K562 (cell line): Measurements from ENCODE around the gene ITPRID2. TPM values are rescaled to one million over a fixed set of nuclear protein-coding genes. Genes with fewer than 3 reads are reported as not detected.
A peak's percentile ranks its signal among the peaks of the same experiment; 100 is the strongest.

Experiments used
- ATAC-seq: fragments of 200-7000 bp; cut with Tn5 transposase; 3 replicates; pipeline ENCODE4 v1.9.1; 2020; ENCODE audit warnings: moderate library complexity
- BruUV-seq: library from RNA; stranded (reverse); fragments of 400-500 nt; replicated peaks from 2 replicates; lab custom pipeline; 2021; lab: Mats Ljungman, UMichigan
- CTCF ChIA-PET: fragments of 300-600 bp; formaldehyde crosslinking; extraction: SDS; loops from one replicate; lab custom pipeline; 2021; ENCODE audit warnings: low intra/inter-chr PET ratio; lab: Yijun Ruan, JAX
- POLR2A ChIA-PET: fragments of 300-600, 350-650 bp; sonication (Branson Sonifier 250); formaldehyde crosslinking; extraction: SDS; loops from one replicate; lab custom pipeline; 2021; ENCODE audit warnings: antibody characterized with exemption, inconsistent platforms; lab: Yijun Ruan, JAX
- DNase-seq, 4 experiments: peaks; one replicate each; pipeline versions ENCODE4 v3.0.0 to v3.0.0-alpha.2; 2011 to 2018; ENCODE audit warnings: low spot score in 3 of 4, mixed read lengths in 3 of 4; ENCODE audit errors: extremely low read depth in 1 of 4
- FAIRE-seq: peaks from 2 replicates; lab custom pipeline; 2011; peaks lifted over from hg19 to GRCh38; lab: Jason Lieb, UNC
- H2AFZ ChIP-seq: 2 replicates; pipeline ENCODE4 v1.6.0; 2011; ENCODE audit warnings: low read depth, low read length, control low read depth, inconsistent platforms
- H3K27ac ChIP-seq: fragments of 200-600 bp; 3 replicates; pipeline ENCODE4 v1.8.0; 2011; ENCODE audit warnings: low read depth, mild to moderate bottlenecking, control low read depth, inconsistent platforms, low read length, moderate library complexity, mixed read lengths; ENCODE audit errors: extremely low read depth
- H3K27me3 ChIP-seq, 2 experiments: fragments of 300-600 bp in 1 of 2; 2 replicates in 1 of 2; 3 replicates in 1 of 2; pipeline versions ENCODE4 v1.6.0 to v1.8.0; 2011; ENCODE audit warnings: inconsistent platforms in 2 of 2, low read length in 2 of 2, mild to moderate bottlenecking in 1 of 2, mixed read lengths in 1 of 2, moderate library complexity in 1 of 2; ENCODE audit not compliant: control insufficient read depth in 2 of 2, insufficient read depth in 2 of 2
- H3K36me3 ChIP-seq: fragments of 300-600 bp; 3 replicates; pipeline ENCODE4 v1.8.0; 2011; ENCODE audit warnings: mild to moderate bottlenecking, low read length, inconsistent platforms; ENCODE audit not compliant: control insufficient read depth, insufficient read depth
- H3K4me1 ChIP-seq, 2 experiments: fragments of 200-600 bp in 1 of 2; replicated peaks in 1 of 2; 2 replicates in 1 of 2; 3 replicates in 1 of 2; pipeline versions ENCODE4 v1.5.1 to v1.8.0; 2011; ENCODE audit warnings: inconsistent platforms in 2 of 2, low read length in 2 of 2, mild to moderate bottlenecking in 1 of 2, mixed read lengths in 1 of 2, moderate library complexity in 1 of 2; ENCODE audit not compliant: control insufficient read depth in 2 of 2, insufficient read depth in 2 of 2
- H3K4me2 ChIP-seq: 2 replicates; pipeline ENCODE4 v1.6.1; 2011; ENCODE audit warnings: low read length, control low read depth, inconsistent platforms, mixed read lengths; ENCODE audit not compliant: insufficient read depth
- H3K4me3 ChIP-seq: fragments of 200-600 bp; sonication (generic), shearing (Covaris generic); 2 replicates; pipeline ENCODE4 v1.5.1; 2016; ENCODE audit warnings: control low read depth, inconsistent platforms
- H3K79me2 ChIP-seq: fragments of 200-600 bp; 3 replicates; pipeline ENCODE4 v1.8.0; 2011; ENCODE audit warnings: low read length, inconsistent platforms; ENCODE audit not compliant: control insufficient read depth, insufficient read depth
- H3K9ac ChIP-seq, 2 experiments: 2 replicates each; pipeline versions ENCODE4 v1.6.0 to v1.6.1; 2011; ENCODE audit warnings: low read depth in 2 of 2, low read length in 2 of 2, control low read depth in 1 of 2, inconsistent platforms in 1 of 2, mild to moderate bottlenecking in 1 of 2, mixed read lengths in 1 of 2; ENCODE audit not compliant: insufficient read depth in 1 of 2
- H3K9me1 ChIP-seq: one replicate; pipeline ENCODE4 v1.6.0; 2011; ENCODE audit warnings: inconsistent platforms, mild to moderate bottlenecking, low read length, moderate library complexity; ENCODE audit not compliant: control insufficient read depth, insufficient read depth
- H3K9me3 ChIP-seq: replicated peaks from 2 replicates; pipeline ENCODE4 v1.5.1; 2011; ENCODE audit warnings: low read depth, low read length, inconsistent platforms; ENCODE audit not compliant: control insufficient read depth, insufficient read depth
- H4K20me1 ChIP-seq: replicated peaks from 2 replicates; pipeline ENCODE4 v1.6.1; 2011; ENCODE audit warnings: low read length, inconsistent platforms, mixed read lengths; ENCODE audit not compliant: control insufficient read depth, insufficient read depth
- ARID2 ChIP-seq: fragments of 450-650 bp; IDR thresholded peaks from 2 replicates; pipeline ENCODE4 v1.6.1; 2017; ENCODE audit warnings: antibody characterized with exemption, mild to moderate bottlenecking
- ARID3A ChIP-seq: IDR thresholded peaks from 2 replicates; pipeline ENCODE4 v1.6.1; 2012; ENCODE audit warnings: low read depth, low read length, improper control_type of control experiment, borderline replicate concordance
- JUND ChIP-seq, 2 experiments: IDR thresholded peaks; 2 replicates in 1 of 2; 3 replicates in 1 of 2; pipeline ENCODE4 v1.6.1; 2011; ENCODE audit warnings: borderline replicate concordance in 2 of 2, low read depth in 2 of 2, low read length in 2 of 2, improper control_type of control experiment in 1 of 2, missing biosample characterization in 1 of 2, missing genetic modification characterization in 1 of 2, missing genetic modification reagents in 1 of 2
- NBN ChIP-seq: fragments of 450-650 bp; IDR thresholded peaks from 2 replicates; pipeline ENCODE4 v1.6.1; 2016; ENCODE audit warnings: low read depth, mild to moderate bottlenecking
- SMARCE1 ChIP-seq: fragments of 450-650 bp; IDR thresholded peaks from 2 replicates; pipeline ENCODE4 v1.7.1; 2016; ENCODE audit warnings: mild to moderate bottlenecking
- SMC3 ChIP-seq: conservative IDR thresholded peaks from 2 replicates; pipeline ENCODE4 v1.6.1; 2011; ENCODE audit warnings: low read depth, low read length, improper control_type of control experiment; ENCODE audit not compliant: insufficient read depth
- TRIM24 ChIP-seq, 2 experiments: fragments of 450-650 bp; IDR thresholded peaks; 2 replicates each; pipeline ENCODE4 v1.6.1; 2016
- ZFP1 ChIP-seq: fragments of 450-650 bp; formaldehyde crosslinking; IDR thresholded peaks from 2 replicates; pipeline ENCODE4 v1.4.0; 2020; ENCODE audit warnings: mild to moderate bottlenecking, mixed read lengths
- ZNF134 ChIP-seq: fragments of 250-450 bp; sonication (Bioruptor Pico); conservative IDR thresholded peaks from 2 replicates; pipeline ENCODE4 v1.4.0; 2020
- ZNF24 ChIP-seq: fragments of 450-650 bp; IDR thresholded peaks from 2 replicates; pipeline ENCODE4 v1.6.1; 2016
- WGBS: fragments of 100-300 bp; shearing (Covaris generic); methylation state at CpG from one replicate; pipeline ENCODE4 v1.1.6; 2016; ENCODE audit warnings: low coverage, mixed read lengths; ENCODE audit not compliant: insufficient coverage; ENCODE audit errors: missing lambda C conversion rate; 5-methylcytosine and 5-hydroxymethylcytosine counted together
- in situ Hi-C: fragments of 300-500 bp; cut with MboI; formaldehyde crosslinking; loops from 4 replicates; pipeline ENCODE4 v1.15.0; 2018; ENCODE audit warnings: inconsistent platforms, mixed read lengths
- intact Hi-C: fragments of 100-400 bp; cut with micrococcal nuclease; formaldehyde crosslinking; loops from 2 replicates; pipeline ENCODE4 v1.14.2; 2022
- polyA plus RNA-seq, 8 experiments: library from polyadenylated mRNA; depleted of rRNA in 4 of 8; stranded (reverse) in 5 of 8; unstranded in 3 of 8; fragments of >200 nt; fragmentation: Nextera tagmentation in 2 of 8; fragmentation: Illumina TruSeq in 1 of 8; extraction: Ambion mirVana in 2 of 8; extraction: Trizol in 1 of 8; gene quantifications; 2 replicates each; pipeline versions ENCODE4 v1.2.1 to v1.2.3, GENCODE V29; 2011 to 2014; ENCODE audit warnings: inconsistent platforms in 1 of 8, missing spikeins in 1 of 8
- total RNA-seq, 7 experiments: library from RNA; depleted of rRNA in 6 of 7; stranded (reverse); fragments of >200 nt in 6 of 7; fragmentation: Illumina TruSeq in 2 of 7; extraction: Trizol in 2 of 7; gene quantifications; 2 replicates each; pipeline versions ENCODE4 v1.2.1 to v1.2.3, GENCODE V29; 2011 to 2021; ENCODE audit warnings: low replicate concordance in 1 of 7
- TF ChIP-seq, protein P1 (sequence below): fragments of 450-650 bp; IDR thresholded peaks from 2 replicates; pipeline ENCODE4 v1.6.1; 2016
- TF ChIP-seq, protein P2 (sequence below), 3 experiments: IDR thresholded peaks in 2 of 3; conservative IDR thresholded peaks in 1 of 3; 2 replicates each; pipeline ENCODE4 v1.5.1; 2011 to 2012; ENCODE audit warnings: low read length in 3 of 3, mild to moderate bottlenecking in 3 of 3, control low read depth in 2 of 3, improper control_type of control experiment in 1 of 3, inconsistent platforms in 1 of 3, low read depth in 1 of 3, mixed read lengths in 1 of 3, moderate library complexity in 1 of 3; ENCODE audit not compliant: insufficient read depth in 2 of 3
- TF ChIP-seq, protein P3 (sequence below): fragments of 450-650 bp; formaldehyde crosslinking; IDR thresholded peaks from 2 replicates; pipeline ENCODE4 v1.4.0; 2020; ENCODE audit warnings: mild to moderate bottlenecking, moderate library complexity

ITPRID2 gene
- total and polyA plus RNA-seq, 9 of the 15 experiments (the other 6 are each of a cell fraction or from before 2014, with no cell fraction given): 18.5 to 77.8 (median 52.0) TPM

DNA sequence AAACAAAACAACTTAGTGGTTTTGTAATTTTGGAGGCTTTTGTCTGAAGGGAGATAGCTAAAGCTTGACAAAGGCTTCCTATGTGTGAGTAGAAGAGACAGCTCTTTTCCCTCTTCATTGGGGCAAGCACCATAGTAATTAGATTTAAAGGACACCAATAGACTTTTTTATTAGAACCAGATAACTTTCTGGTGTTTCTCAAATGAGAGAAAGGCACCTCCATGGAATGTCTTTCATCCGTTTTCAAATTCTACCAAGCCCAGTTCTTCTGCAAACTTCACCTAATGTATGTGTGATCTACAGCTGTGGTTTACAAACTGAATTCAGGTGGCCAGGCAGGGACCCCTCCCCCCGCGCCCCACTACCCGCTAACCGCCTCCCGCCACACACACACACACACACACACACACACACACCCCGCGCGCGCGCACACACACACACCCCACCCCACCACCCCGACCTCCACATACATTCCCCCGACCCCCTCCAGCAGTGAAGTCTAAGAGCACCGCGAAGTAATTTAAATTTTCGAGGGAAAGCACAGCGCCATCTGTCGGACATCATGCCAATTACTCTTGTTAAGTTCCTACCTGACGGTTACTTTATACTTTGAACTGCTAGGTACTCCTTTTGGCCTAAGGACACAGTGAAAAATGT lies 62.5 kb downstream of the ITPRID2 start:
- WGBS: 2% methylated on average over 9 of the region's 19 CpGs
- no peaks in the 10 kb centered on the region for H4K20me1 ChIP-seq
- ChIA-PET POLR2A (interaction anchor here (0.6 to 1.3 kb wide), 2 partner anchors 9 to 23 kb away, joined by 3 to 4 read pairs; no protein-coding TSS in a partner anchor), CTCF (interaction anchor here (1.1 kb wide), 1 partner anchor 210 kb away, joined by 3 read pairs; no protein-coding TSS in a partner anchor)
- H3K4me3 ChIP-seq: peak overlapping the region; percentile 40
- H2AFZ ChIP-seq: peak overlapping the region; percentile 92
- ATAC-seq (peak; percentile 96), FAIRE-seq (peak; percentile 93), DNase-seq (peak; percentile 67 to 85 (median 74))
- H3K9me3 ChIP-seq: no peaks in the 10 kb centered on the region
- intact Hi-C loops: loop anchor here (1.0 kb wide), 1 partner anchor 211 kb away; no protein-coding TSS in a partner anchor
- H3K4me1 ChIP-seq: no peaks in the 10 kb centered on the region
- no TSS peak for BruUV-seq
- peak overlapping the region; percentile 64 for H3K4me2 ChIP-seq
- H3K9ac ChIP-seq: peak overlapping the region in 1 of 2 experiments; percentile 67; a peak in 2 of 4 replicates
- no peaks in the 10 kb centered on the region for H3K36me3 ChIP-seq
- H3K27ac ChIP-seq: peak overlapping the region; percentile 50; the same call in 1 of the 3 replicates
- in situ Hi-C loops: no loop called here
- H3K9me1 ChIP-seq: no peaks in the 10 kb centered on the region
- no peaks in the 10 kb centered on the region for H3K27me3 ChIP-seq
- H3K79me2 ChIP-seq: no peaks in the 10 kb centered on the region
- TF ChIP-seq, protein P1, sequence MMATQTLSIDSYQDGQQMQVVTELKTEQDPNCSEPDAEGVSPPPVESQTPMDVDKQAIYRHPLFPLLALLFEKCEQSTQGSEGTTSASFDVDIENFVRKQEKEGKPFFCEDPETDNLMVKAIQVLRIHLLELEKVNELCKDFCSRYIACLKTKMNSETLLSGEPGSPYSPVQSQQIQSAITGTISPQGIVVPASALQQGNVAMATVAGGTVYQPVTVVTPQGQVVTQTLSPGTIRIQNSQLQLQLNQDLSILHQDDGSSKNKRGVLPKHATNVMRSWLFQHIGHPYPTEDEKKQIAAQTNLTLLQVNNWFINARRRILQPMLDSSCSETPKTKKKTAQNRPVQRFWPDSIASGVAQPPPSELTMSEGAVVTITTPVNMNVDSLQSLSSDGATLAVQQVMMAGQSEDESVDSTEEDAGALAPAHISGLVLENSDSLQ: 0 out of 2 replicates have a peak, but pooled peaks have one; percentile 6
- 0 out of 2 replicates have a peak, but pooled peaks have one; percentile 44 for TF ChIP-seq ARID2
- TF ChIP-seq SMARCE1: peak; percentile 49; the same call in 1 of the 2 replicates
- TF ChIP-seq TRIM24 (IDR thresholded peaks at IDR 0.05): peak in 1 of 2 experiments; percentile 49; a peak in 1 of 4 replicates
- no peak for TF ChIP-seq ZNF24
- no peak for TF ChIP-seq ZFP1
- TF ChIP-seq, protein P2, sequence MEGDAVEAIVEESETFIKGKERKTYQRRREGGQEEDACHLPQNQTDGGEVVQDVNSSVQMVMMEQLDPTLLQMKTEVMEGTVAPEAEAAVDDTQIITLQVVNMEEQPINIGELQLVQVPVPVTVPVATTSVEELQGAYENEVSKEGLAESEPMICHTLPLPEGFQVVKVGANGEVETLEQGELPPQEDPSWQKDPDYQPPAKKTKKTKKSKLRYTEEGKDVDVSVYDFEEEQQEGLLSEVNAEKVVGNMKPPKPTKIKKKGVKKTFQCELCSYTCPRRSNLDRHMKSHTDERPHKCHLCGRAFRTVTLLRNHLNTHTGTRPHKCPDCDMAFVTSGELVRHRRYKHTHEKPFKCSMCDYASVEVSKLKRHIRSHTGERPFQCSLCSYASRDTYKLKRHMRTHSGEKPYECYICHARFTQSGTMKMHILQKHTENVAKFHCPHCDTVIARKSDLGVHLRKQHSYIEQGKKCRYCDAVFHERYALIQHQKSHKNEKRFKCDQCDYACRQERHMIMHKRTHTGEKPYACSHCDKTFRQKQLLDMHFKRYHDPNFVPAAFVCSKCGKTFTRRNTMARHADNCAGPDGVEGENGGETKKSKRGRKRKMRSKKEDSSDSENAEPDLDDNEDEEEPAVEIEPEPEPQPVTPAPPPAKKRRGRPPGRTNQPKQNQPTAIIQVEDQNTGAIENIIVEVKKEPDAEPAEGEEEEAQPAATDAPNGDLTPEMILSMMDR (IDR thresholded peaks at IDR 0.05 in 2 of 3, conservative IDR thresholded peaks at IDR 0.05 in 1 of 3; ENCODE audit: insufficient read depth in 2 of 3, low read depth in 1 of 3, low read length in 3 of 3): peak; percentile 68 to 80 (median 70)
- peak; percentile 46 for TF ChIP-seq SMC3
- no peak for TF ChIP-seq ZNF134 (CRISPR knock-in tag)
- TF ChIP-seq NBN: peak; percentile 74; the same call in 1 of the 2 replicates
- TF ChIP-seq ARID3A: 0 out of 2 replicates have a peak, but pooled peaks have one; percentile 43
- TF ChIP-seq, protein P3, sequence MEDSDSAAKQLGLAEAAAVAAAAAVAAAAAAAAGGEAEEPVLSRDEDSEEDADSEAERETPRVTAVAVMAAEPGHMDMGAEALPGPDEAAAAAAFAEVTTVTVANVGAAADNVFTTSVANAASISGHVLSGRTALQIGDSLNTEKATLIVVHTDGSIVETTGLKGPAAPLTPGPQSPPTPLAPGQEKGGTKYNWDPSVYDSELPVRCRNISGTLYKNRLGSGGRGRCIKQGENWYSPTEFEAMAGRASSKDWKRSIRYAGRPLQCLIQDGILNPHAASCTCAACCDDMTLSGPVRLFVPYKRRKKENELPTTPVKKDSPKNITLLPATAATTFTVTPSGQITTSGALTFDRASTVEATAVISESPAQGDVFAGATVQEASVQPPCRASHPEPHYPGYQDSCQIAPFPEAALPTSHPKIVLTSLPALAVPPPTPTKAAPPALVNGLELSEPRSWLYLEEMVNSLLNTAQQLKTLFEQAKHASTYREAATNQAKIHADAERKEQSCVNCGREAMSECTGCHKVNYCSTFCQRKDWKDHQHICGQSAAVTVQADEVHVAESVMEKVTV (CRISPR knock-in tag): no peak
- 0 out of 2 replicates have a peak, but pooled peaks have one; percentile 5 for TF ChIP-seq JUND (IDR thresholded peaks at IDR 0.05; ENCODE audit: borderline replicate concordance, low read depth, low read length)
- no peak for TF ChIP-seq JUND (tag; IDR thresholded peaks at IDR 0.05; ENCODE audit: borderline replicate concordance, low read depth, low read length)
